Right lobe of liver (tissue), 6 donors: Measurements from ENCODE around the gene TNFRSF4. TPM values are rescaled to one million over a fixed set of nuclear protein-coding genes. Genes with fewer than 3 reads are reported as not detected.

ENCODE experiments used
- ATAC-seq, 4 donors: fragments of 200-7000 bp; cut with Tn5 transposase; one replicate each; pipeline ENCODE4 v1.9.1; 2020; ENCODE audit warnings: mild to moderate bottlenecking in 4 of 4, moderate library complexity in 4 of 4
- DNase-seq, 3 donors: peaks; one replicate each; pipeline ENCODE4 v3.0.0-alpha.2; 2020
- H3K27ac ChIP-seq, 3 donors: fragments of 200-600 bp; one replicate each; pipeline ENCODE4 v1.8.0; 2022
- H3K27me3 ChIP-seq, 2 donors: fragments of 200-600 bp; one replicate each; pipeline ENCODE4 v1.8.0; 2022
- H3K36me3 ChIP-seq, 4 donors: fragments of 200-600 bp; sonication (generic) in 1 of 4; one replicate each; pipeline versions ENCODE4 v1.5.1 to v1.8.0; 2017 to 2022; ENCODE audit warnings: control low read depth in 1 of 4
- H3K4me1 ChIP-seq, 4 donors: fragments of 200-600 bp; sonication (generic) in 1 of 4; one replicate each; pipeline versions ENCODE4 v1.5.1 to v1.8.0; 2017 to 2022; ENCODE audit warnings: control low read depth in 1 of 4
- H3K4me3 ChIP-seq, 3 donors: fragments of 200-600 bp; one replicate each; pipeline ENCODE4 v1.8.0; 2022
- H3K9me3 ChIP-seq, 4 donors: fragments of 200-600 bp; sonication (generic) in 1 of 4; one replicate each; pipeline versions ENCODE4 v1.5.1 to v1.8.0; 2017 to 2022; ENCODE audit warnings: control low read depth in 1 of 4
- CTCF ChIP-seq, 4 donors: fragments of 200-600 bp in 3 of 4; fragments of 450-650 bp in 1 of 4; IDR thresholded peaks; one replicate each; pipeline versions ENCODE4 v1.5.1 to v1.8.0; 2016 to 2022; ENCODE audit warnings: antibody characterized with exemption in 4 of 4, mild to moderate bottlenecking in 2 of 4
- POLR2A ChIP-seq: fragments of 450-650 bp; IDR thresholded peaks from one replicate; pipeline ENCODE4 v1.6.1; 2017; ENCODE audit warnings: antibody characterized with exemption, mild to moderate bottlenecking
- WGBS: methylation state at CpG from one replicate; pipeline ENCODE4 v1.1.6; 2018; ENCODE audit warnings: low coverage, low lambda C conversion rate; ENCODE audit not compliant: insufficient coverage; ENCODE audit errors: missing lambda C conversion rate; 5-methylcytosine and 5-hydroxymethylcytosine counted together
- intact Hi-C, 2 donors: fragments of 100-400 bp; cut with DNase I; formaldehyde crosslinking; loops; one replicate each; pipeline versions ENCODE4 v1.11.2 to v1.14.1; 2022
- total RNA-seq, 6 experiments: library from RNA; depleted of rRNA in 2 of 6; stranded (reverse); fragments of >200 nt in 2 of 6; fragmentation: NEBNext Ultra II Directional in 3 of 6; extraction: Animal tissue kit (Norgen Biotek cat#: 25700) in 3 of 6; gene quantifications; one replicate each; pipeline versions ENCODE4 v1.1.0 to v1.2.4, GENCODE V29; 2016 to 2023
- donor health status: DM: no; HTN: yes; CAD: no.
- donor health status: DM: no; HTN: no; CAD: no.
- donor health status: DM: no; HTN: no; CAD: no.
- donor health status: DM: no; HTN: yes; CAD: no.
- donor health status: DM: no; HTN: yes; CAD: no.

TNFRSF4 gene
- total RNA-seq, 6 experiments from 2014 or later, result 0.20 to 0.99 (median 0.28) TPM; not detected in 2

- H3K27me3 ChIP-seq, result no peaks in the 10 kb centered on the region
- no peak overlapping the region for H3K4me3 ChIP-seq
- no peaks in the 10 kb centered on the region for H3K4me1 ChIP-seq
- TF ChIP-seq CTCF (IDR thresholded peaks at IDR 0.05), result no peak
- TF ChIP-seq POLR2A, result no peak
- no peak overlapping the region for H3K27ac ChIP-seq
- ATAC-seq (no peak), DNase-seq (peak in 2 of 3 donors; percentile 14 to 45)
- no peaks in the 10 kb centered on the region for H3K36me3 ChIP-seq
- H3K9me3 ChIP-seq, result no peaks in the 10 kb centered on the region
- intact Hi-C loops, result no loop called here
- WGBS, result 92% methylated on average over 6 of the region's 31 CpGs
Measured at GRCh38 chr1:1185101-1185765, 28.7 kb downstream of the TNFRSF4 start.

- DNase-seq, result peak in 1 of 3 donors; percentile 51
Measured at GRCh38 chr1:1183833-1184775, 29.8 kb downstream of the TNFRSF4 start.

GRCh38 chr1:1183221-1183747 lies 30.7 kb downstream of the TNFRSF4 start:
- 100% methylated on average over 1 of the region's 21 CpGs for WGBS
- Histone ChIP-seq H3K4me3 (no peak overlapping the region), H3K4me1 (no peaks in the 10 kb centered on the region), H3K36me3 (no peaks in the 10 kb centered on the region), H3K27ac (no peak overlapping the region), H3K27me3 (no peaks in the 10 kb centered on the region), H3K9me3 (no peaks in the 10 kb centered on the region)
- intact Hi-C loops, result no loop called here
- no peak for TF ChIP-seq POLR2A
- TF ChIP-seq CTCF (IDR thresholded peaks at IDR 0.05), result no peak
- DNase-seq (peak in 1 of 3 donors; percentile 20), ATAC-seq (no peak)

More at GRCh38 chr1:1183833-1184775, 29.8 kb downstream of the TNFRSF4 start:
- TF ChIP-seq POLR2A, result no peak
- TF ChIP-seq CTCF (IDR thresholded peaks at IDR 0.05), result no peak
- Histone ChIP-seq H3K27me3 (no peaks in the 10 kb centered on the region), H3K4me1 (no peaks in the 10 kb centered on the region), H3K36me3 (no peaks in the 10 kb centered on the region), H3K4me3 (no peak overlapping the region), H3K9me3 (no peaks in the 10 kb centered on the region), H3K27ac (no peak overlapping the region)
- 77% methylated on average over 22 of the region's 33 CpGs for WGBS
- no peak for ATAC-seq
- intact Hi-C loops, result no loop called here

- Histone ChIP-seq H3K27me3 (no peaks in the 10 kb centered on the region), H3K36me3 (no peaks in the 10 kb centered on the region), H3K9me3 (no peaks in the 10 kb centered on the region), H3K4me1 (no peaks in the 10 kb centered on the region), H3K27ac (no peak overlapping the region), H3K4me3 (no peak overlapping the region)
- intact Hi-C loops, result no loop called here
- no peak for TF ChIP-seq CTCF (IDR thresholded peaks at IDR 0.05)
- DNase-seq (peak in 2 of 3 donors; percentile 15 to 53), ATAC-seq (peak in 3 of 4 donors; percentile 3 to 23 (median 17))
- 66% methylated on average over 7 of the region's 39 CpGs for WGBS
Measured at GRCh38 chr1:1182491-1183220, 31.3 kb downstream of the TNFRSF4 start.
